HepG2 (cell line): ENCODE results near the gene RASA1. TPM values are rescaled to one million over a fixed set of nuclear protein-coding genes. Genes with fewer than 3 reads are reported as not detected.
A peak's percentile ranks its signal among the peaks of the same experiment; 100 is the strongest.

Experiments
- ATAC-seq: fragments of 200-7000 bp; cut with Tn5 transposase; 3 replicates; pipeline ENCODE4 v1.9.1; 2020; ENCODE audit warnings: mild to moderate bottlenecking, moderate library complexity
- BruUV-seq: library from RNA; stranded (reverse); fragments of 400-500 nt; replicated peaks from 2 replicates; lab custom pipeline; 2021; lab: Mats Ljungman, UMichigan
- CTCF ChIA-PET: fragments of 300-600 bp; formaldehyde crosslinking; extraction: SDS; loops from one replicate; lab custom pipeline; 2021; ENCODE audit warnings: low total read pairs, inconsistent platforms, low intra/inter-chr PET ratio; lab: Yijun Ruan, JAX
- POLR2A ChIA-PET: fragments of 350-600 bp; sonication (Branson Sonifier 250); formaldehyde crosslinking; loops from one replicate; lab custom pipeline; 2020; ENCODE audit warnings: antibody characterized with exemption, inconsistent platforms; lab: Yijun Ruan, JAX
- DNase-seq: peaks from one replicate; pipeline ENCODE4 v3.0.0-alpha.2; 2015; ENCODE audit warnings: low spot score
- FAIRE-seq: peaks from 3 replicates; lab custom pipeline; 2011; peaks lifted over from hg19 to GRCh38; lab: Jason Lieb, UNC
- H2AFZ ChIP-seq: one replicate; pipeline ENCODE4 v1.6.1; 2011; ENCODE audit warnings: low read length, inconsistent platforms
- H3K27ac ChIP-seq: fragments of 300-600 bp; 3 replicates; pipeline ENCODE4 v1.8.0; 2011; ENCODE audit warnings: mixed run types, mild to moderate bottlenecking, mixed read lengths, low read length, inconsistent platforms; ENCODE audit not compliant: insufficient read depth; ENCODE audit errors: extremely low read length
- H3K27me3 ChIP-seq, 2 experiments: fragments of 200-600 bp in 1 of 2; 2 replicates in 1 of 2; 3 replicates in 1 of 2; pipeline versions ENCODE4 v1.6.0 to v1.8.0; 2011; ENCODE audit warnings: low read length in 2 of 2, mild to moderate bottlenecking in 2 of 2, moderate library complexity in 2 of 2, inconsistent platforms in 1 of 2; ENCODE audit not compliant: insufficient read depth in 2 of 2, control insufficient read depth in 1 of 2
- H3K36me3 ChIP-seq, 2 experiments: fragments of 200-600 bp in 1 of 2; replicated peaks in 1 of 2; 2 replicates in 1 of 2; 3 replicates in 1 of 2; pipeline versions ENCODE4 v1.5.1 to v1.8.0; 2011; ENCODE audit warnings: low read length in 2 of 2, inconsistent platforms in 1 of 2; ENCODE audit not compliant: insufficient read depth in 2 of 2, control insufficient read depth in 1 of 2
- H3K4me1 ChIP-seq: 2 replicates; pipeline ENCODE4 v1.5.1; 2012; ENCODE audit warnings: low read length, inconsistent platforms; ENCODE audit not compliant: insufficient read depth
- H3K4me2 ChIP-seq: 2 replicates; pipeline ENCODE4 v1.6.0; 2011; ENCODE audit warnings: low read depth, low read length, inconsistent platforms
- H3K4me3 ChIP-seq, 3 experiments: fragments of 200-600 bp in 1 of 3; sonication (generic), shearing (Covaris generic) in 1 of 3; replicated peaks in 1 of 3; 2 replicates each; pipeline ENCODE4 v1.5.1; 2011 to 2016; ENCODE audit warnings: low read length in 3 of 3, inconsistent platforms in 2 of 3, low read depth in 2 of 3, mild to moderate bottlenecking in 2 of 3, control low read depth in 1 of 3, mixed read lengths in 1 of 3; ENCODE audit not compliant: insufficient read depth in 1 of 3
- H3K79me2 ChIP-seq: one replicate; pipeline ENCODE4 v1.6.1; 2011; ENCODE audit warnings: low read length, inconsistent platforms; ENCODE audit not compliant: insufficient read depth
- H3K9ac ChIP-seq: 2 replicates; pipeline ENCODE4 v1.6.0; 2011; ENCODE audit warnings: mild to moderate bottlenecking, low read depth, low read length, inconsistent platforms; ENCODE audit not compliant: insufficient read depth
- H3K9me3 ChIP-seq: 2 replicates; pipeline ENCODE4 v1.5.1; 2012; ENCODE audit warnings: mild to moderate bottlenecking, low read length
- H4K20me1 ChIP-seq: 2 replicates; pipeline ENCODE4 v1.6.0; 2011; ENCODE audit warnings: inconsistent platforms, mild to moderate bottlenecking, low read length, moderate library complexity; ENCODE audit not compliant: insufficient read depth
- EED ChIP-seq: sonication (generic); formaldehyde crosslinking; IDR thresholded peaks from 2 replicates; pipeline ENCODE4 v1.5.0; 2020; ENCODE audit warnings: mild to moderate bottlenecking, missing genetic modification reagents
- STAG1 ChIP-seq: sonication (generic); formaldehyde crosslinking; IDR thresholded peaks from 2 replicates; pipeline ENCODE4 v1.4.0; 2020; ENCODE audit warnings: missing genetic modification reagents
- WGBS: methylation state at CpG from one replicate; pipeline ENCODE4 v1.1.6; 2017; ENCODE audit warnings: low lambda C conversion rate; 5-methylcytosine and 5-hydroxymethylcytosine counted together
- in situ Hi-C: cut with HindIII; loops from 2 replicates; pipeline ENCODE4 v1.10.0; 2017; ENCODE audit warnings: low pct_unique_long_range_greater_than_20kb; ENCODE audit not compliant: extremely low pct_ligation_motif_present
- intact Hi-C: fragments of 100-400 bp; cut with micrococcal nuclease; formaldehyde crosslinking; loops from one replicate; pipeline ENCODE4 v1.10.0; 2022; ENCODE audit not compliant: unreplicated experiment
- polyA plus RNA-seq, 8 experiments: library from polyadenylated mRNA; depleted of rRNA in 3 of 8; stranded (reverse) in 7 of 8; unstranded in 1 of 8; fragments of >200 nt; fragmentation: Illumina TruSeq in 4 of 8; extraction: Trizol in 4 of 8; gene quantifications; 2 replicates each; pipeline versions ENCODE4 v1.2.1 to v1.2.3, GENCODE V29; 2011 to 2016; ENCODE audit warnings: low read depth in 4 of 8, missing spikeins in 1 of 8, mixed read lengths in 1 of 8; ENCODE audit not compliant: insufficient read depth in 1 of 8
- total RNA-seq, 5 experiments: library from RNA; depleted of rRNA; stranded (reverse); fragments of >200 nt; fragmentation: Illumina TruSeq; extraction: Trizol; gene quantifications; 2 replicates each; pipeline ENCODE4 v1.2.3, GENCODE V29; 2016; ENCODE audit warnings: low read depth in 1 of 5
- TF ChIP-seq, protein P1 (sequence below): sonication (generic); formaldehyde crosslinking; IDR thresholded peaks from 2 replicates; pipeline ENCODE4 v1.5.0; 2020; ENCODE audit warnings: mild to moderate bottlenecking, missing genetic modification reagents, moderate library complexity
- TF ChIP-seq, protein P2 (sequence below): IDR thresholded peaks from 2 replicates; pipeline ENCODE4 v1.6.1; 2012; ENCODE audit warnings: low read depth, low read length, improper control_type of control experiment

RASA1 gene
- total and polyA plus RNA-seq, 2 of the 13 experiments (the other 11 are each of a cell fraction or from before 2014, with no cell fraction given) = 19.5 to 20.5 TPM

DNA sequence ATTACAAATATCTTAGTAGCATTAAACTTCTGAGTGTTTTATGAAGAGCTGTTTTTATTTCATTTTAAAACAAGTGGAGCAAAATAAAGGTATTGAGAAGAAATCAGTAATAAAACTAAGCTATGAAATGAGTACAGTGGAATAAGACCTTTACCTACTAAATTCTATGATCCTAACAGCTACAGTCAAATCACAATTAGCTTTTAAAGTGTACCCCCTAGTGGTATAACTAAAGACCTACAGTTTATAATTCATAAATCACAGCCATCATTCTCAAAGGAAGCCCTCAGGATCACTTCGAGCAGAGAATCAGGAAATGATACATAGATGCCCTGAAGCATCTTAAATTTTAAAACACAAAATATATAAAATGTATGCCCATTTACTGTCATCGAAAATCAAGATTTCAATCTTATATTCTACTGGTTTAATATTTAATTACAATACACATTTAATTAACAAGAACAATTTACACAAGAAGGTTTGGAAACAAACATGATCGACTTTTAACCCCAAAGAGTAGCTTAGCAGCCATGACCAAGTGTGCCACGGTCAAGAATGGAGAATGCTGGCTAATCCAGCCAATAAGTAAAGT is 132.7 kb downstream of the RASA1 start:
- FAIRE-seq = no peak
- ATAC-seq = peak; percentile 75
- BruUV-seq = no TSS peak
- no peak overlapping the region for H3K9ac ChIP-seq
- no peak overlapping the region for H3K4me2 ChIP-seq
- CTCF ChIA-PET = no interaction called here
- no peak overlapping the region for H3K27ac ChIP-seq
- peaks cover 1% of the 10 kb centered on the region for H3K79me2 ChIP-seq
- peaks cover 4% of the 10 kb centered on the region; the same call in 1 of the 2 replicates for H3K4me1 ChIP-seq
- H3K9me3 ChIP-seq = no peaks in the 10 kb centered on the region
- no peak overlapping the region for H3K4me3 ChIP-seq
- in situ Hi-C loops = loop anchor here (25.0 kb wide), 1 partner anchor 1287 kb away; no protein-coding TSS in a partner anchor
- 71% methylated on average over 4 of the region's 4 CpGs for WGBS
- TF ChIP-seq STAG1 = peak; percentile 58
- TF ChIP-seq, protein P1, sequence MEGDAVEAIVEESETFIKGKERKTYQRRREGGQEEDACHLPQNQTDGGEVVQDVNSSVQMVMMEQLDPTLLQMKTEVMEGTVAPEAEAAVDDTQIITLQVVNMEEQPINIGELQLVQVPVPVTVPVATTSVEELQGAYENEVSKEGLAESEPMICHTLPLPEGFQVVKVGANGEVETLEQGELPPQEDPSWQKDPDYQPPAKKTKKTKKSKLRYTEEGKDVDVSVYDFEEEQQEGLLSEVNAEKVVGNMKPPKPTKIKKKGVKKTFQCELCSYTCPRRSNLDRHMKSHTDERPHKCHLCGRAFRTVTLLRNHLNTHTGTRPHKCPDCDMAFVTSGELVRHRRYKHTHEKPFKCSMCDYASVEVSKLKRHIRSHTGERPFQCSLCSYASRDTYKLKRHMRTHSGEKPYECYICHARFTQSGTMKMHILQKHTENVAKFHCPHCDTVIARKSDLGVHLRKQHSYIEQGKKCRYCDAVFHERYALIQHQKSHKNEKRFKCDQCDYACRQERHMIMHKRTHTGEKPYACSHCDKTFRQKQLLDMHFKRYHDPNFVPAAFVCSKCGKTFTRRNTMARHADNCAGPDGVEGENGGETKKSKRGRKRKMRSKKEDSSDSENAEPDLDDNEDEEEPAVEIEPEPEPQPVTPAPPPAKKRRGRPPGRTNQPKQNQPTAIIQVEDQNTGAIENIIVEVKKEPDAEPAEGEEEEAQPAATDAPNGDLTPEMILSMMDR (CRISPR knock-in tag) = peak; percentile 53
- no peak for TF ChIP-seq EED (CRISPR knock-in tag)
- TF ChIP-seq, protein P2, sequence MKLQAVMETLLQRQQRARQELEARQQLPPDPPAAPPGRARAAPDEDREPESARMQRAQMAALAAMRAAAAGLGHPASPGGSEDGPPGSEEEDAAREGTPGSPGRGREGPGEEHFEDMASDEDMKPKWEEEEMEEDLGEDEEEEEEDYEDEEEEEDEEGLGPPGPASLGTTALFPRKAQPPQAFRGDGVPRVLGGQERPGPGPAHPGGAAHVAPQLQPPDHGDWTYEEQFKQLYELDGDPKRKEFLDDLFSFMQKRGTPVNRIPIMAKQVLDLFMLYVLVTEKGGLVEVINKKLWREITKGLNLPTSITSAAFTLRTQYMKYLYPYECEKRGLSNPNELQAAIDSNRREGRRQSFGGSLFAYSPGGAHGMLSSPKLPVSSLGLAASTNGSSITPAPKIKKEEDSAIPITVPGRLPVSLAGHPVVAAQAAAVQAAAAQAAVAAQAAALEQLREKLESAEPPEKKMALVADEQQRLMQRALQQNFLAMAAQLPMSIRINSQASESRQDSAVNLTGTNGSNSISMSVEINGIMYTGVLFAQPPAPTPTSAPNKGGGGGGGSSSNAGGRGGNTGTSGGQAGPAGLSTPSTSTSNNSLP = peak; percentile 82; the same call in 1 of the 2 replicates
- TF ChIP-seq, all 625 proteins: peak for 3
- peaks cover 10% of the 10 kb centered on the region; the same call in 1 of the 2 replicates for H4K20me1 ChIP-seq
- POLR2A ChIA-PET = interaction anchor here (1.0 kb wide), 1 partner anchor 132 kb away, joined by 5 read pairs; the partner anchor contains the start of gene RASA1
- intact Hi-C loops = loop anchor here (1.0 kb wide), 1 partner anchor 330 kb away; no protein-coding TSS in a partner anchor
- peaks cover 11 to 62% of the 10 kb centered on the region in 2 experiments for H3K36me3 ChIP-seq
- no peaks in the 10 kb centered on the region for H3K27me3 ChIP-seq
- peak; percentile 13 for DNase-seq
- no peak overlapping the region for H2AFZ ChIP-seq
